OCI-LY3 (cell line): ENCODE data around the gene TMCO1.
A peak's percentile ranks its signal among the peaks of the same experiment; 100 is the strongest.

Source experiments
- H2AFZ ChIP-seq: fragments of 200-600, 300-600 bp; shearing (Covaris generic); 2 replicates; pipeline ENCODE4 v1.6.0; 2014; ENCODE audit warnings: antibody characterized with exemption, low read depth, low read length
- H3K27ac ChIP-seq: fragments of 200-600, 300-600 bp; sonication (generic); 2 replicates; pipeline ENCODE4 v1.5.1; 2014; ENCODE audit warnings: mild to moderate bottlenecking, low read length, moderate library complexity, mixed read lengths
- H3K27me3 ChIP-seq: fragments of 200-600, 300-600 bp; sonication (generic); 2 replicates; pipeline ENCODE4 v1.6.1; 2014; ENCODE audit warnings: low read depth, low read length, mixed read lengths
- H3K36me3 ChIP-seq: fragments of 200-600, 300-600 bp; sonication (generic); replicated peaks from 2 replicates; pipeline ENCODE3; 2014; ENCODE audit warnings: low read depth, low read length, mixed read lengths
- H3K4me1 ChIP-seq: fragments of 300-600, 200-600 bp; sonication (generic); 2 replicates; pipeline ENCODE4 v1.6.1; 2014; ENCODE audit warnings: low read length, mixed read lengths
- H3K4me2 ChIP-seq: fragments of 200-600, 300-600 bp; sonication (generic); 2 replicates; pipeline ENCODE4 v1.6.1; 2014; ENCODE audit warnings: low read length, mixed read lengths
- H3K4me3 ChIP-seq: fragments of 300-600, 200-600 bp; sonication (generic); 2 replicates; pipeline ENCODE4 v1.5.1; 2014; ENCODE audit warnings: antibody characterized with exemption, mild to moderate bottlenecking, low read length, moderate library complexity
- H3K79me2 ChIP-seq: fragments of 300-600, 200-600 bp; shearing (Covaris generic); 2 replicates; pipeline ENCODE4 v1.6.1; 2014; ENCODE audit warnings: mild to moderate bottlenecking, low read length, mixed read lengths
- H3K9ac ChIP-seq: fragments of 300-600, 200-600 bp; shearing (Covaris generic); 2 replicates; pipeline ENCODE4 v1.6.0; 2014; ENCODE audit warnings: mild to moderate bottlenecking, low read length, moderate library complexity
- H3K9me3 ChIP-seq: fragments of 200-600, 300-600 bp; shearing (Covaris generic); 2 replicates; pipeline ENCODE4 v1.6.1; 2014; ENCODE audit warnings: low read length, mixed read lengths; ENCODE audit not compliant: insufficient read depth
- H4K20me1 ChIP-seq: fragments of 200-600, 300-600 bp; sonication (generic); 2 replicates; pipeline ENCODE4 v1.6.1; 2016; ENCODE audit warnings: low read length, mixed read lengths; ENCODE audit not compliant: insufficient read depth
- CTCF ChIP-seq: fragments of 200-600, 300-600 bp; sonication (generic); IDR thresholded peaks from 2 replicates; pipeline ENCODE4 v1.5.1; 2014; ENCODE audit warnings: antibody characterized with exemption, low read length, low read depth
- EZH2phosphoT487 ChIP-seq: fragments of 200-600 bp; shearing (Covaris generic); IDR thresholded peaks from 2 replicates; pipeline ENCODE4 v1.6.1; 2018; ENCODE audit warnings: antibody characterized with exemption, mixed run types, low read depth

TMCO1 gene

GRCh38 chr1:165679282-165680036, 89.2 kb downstream of the TMCO1 start:
- Histone ChIP-seq H3K79me2 (no peaks in the 10 kb centered on the region; the same call in 1 of the 2 replicates), H3K9ac (no peak overlapping the region), H3K27me3 (no peaks in the 10 kb centered on the region), H3K9me3 (no peaks in the 10 kb centered on the region), H3K4me1 (no peaks in the 10 kb centered on the region), H3K4me3 (no peak overlapping the region), H3K27ac (no peak overlapping the region), H3K36me3 (peaks cover 45% of the 10 kb centered on the region), H3K4me2 (no peak overlapping the region), H2AFZ (no peak overlapping the region), H4K20me1 (no peaks in the 10 kb centered on the region)
- TF ChIP-seq CTCF = peak; percentile 22; the same call in 1 of the 2 replicates
- TF ChIP-seq EZH2phosphoT487 = no peak

- peaks cover 42% of the 10 kb centered on the region for H3K36me3 ChIP-seq
These were observed 90.2 kb downstream of the TMCO1 start for GRCh38 chr1:165678509-165678908.

More at GRCh38 chr1:165678509-165678908, 90.2 kb downstream of the TMCO1 start:
- no peaks in the 10 kb centered on the region; the same call in 1 of the 2 replicates for H3K79me2 ChIP-seq
- no peak overlapping the region for H2AFZ ChIP-seq
- H3K27ac ChIP-seq = no peak overlapping the region
- TF ChIP-seq CTCF = no peak
- no peaks in the 10 kb centered on the region for H3K27me3 ChIP-seq
- no peak overlapping the region for H3K4me3 ChIP-seq
- no peaks in the 10 kb centered on the region for H4K20me1 ChIP-seq
- no peaks in the 10 kb centered on the region for H3K9me3 ChIP-seq
- no peaks in the 10 kb centered on the region for H3K4me1 ChIP-seq
- no peak overlapping the region for H3K4me2 ChIP-seq
- no peak overlapping the region for H3K9ac ChIP-seq
